Central memory CD8-positive, alpha-beta T cell (primary cell): Measurements from ENCODE around the gene MYO9B.

ENCODE experiments used
- ATAC-seq: fragments of 150-1000 bp; cut with Tn5 transposase; replicated peaks from 2 replicates; pipeline ENCODE4 v1.10.0; 2022; ENCODE audit warnings: mild to moderate bottlenecking, moderate FRiP score, moderate number of reproducible peaks; ENCODE audit not compliant: poor library complexity, severe bottlenecking; ENCODE audit errors: extremely low read depth
- DNase-seq, 2 donors: peaks; one replicate each; pipeline ENCODE4 v3.0.0; 2021; ENCODE audit warnings: low spot score in 2 of 2
- H3K27ac Mint-ChIP-seq: one replicate; pipeline ENCODE4 v1.8.0; 2022; ENCODE audit warnings: low read depth, mild to moderate bottlenecking, moderate library complexity, mixed read lengths
- H3K27me3 Mint-ChIP-seq: one replicate; pipeline ENCODE4 v1.8.0; 2022; ENCODE audit warnings: mixed read lengths
- H3K36me3 Mint-ChIP-seq: one replicate; pipeline ENCODE4 v1.8.0; 2022; ENCODE audit warnings: mild to moderate bottlenecking, moderate library complexity, mixed read lengths; ENCODE audit not compliant: insufficient read depth
- H3K4me1 Mint-ChIP-seq: one replicate; pipeline ENCODE4 v1.8.0; 2022; ENCODE audit warnings: mixed read lengths
- H3K4me3 Mint-ChIP-seq: one replicate; pipeline ENCODE4 v1.8.0; 2022; ENCODE audit warnings: mild to moderate bottlenecking, moderate library complexity, mixed read lengths
- H3K9me3 Mint-ChIP-seq: one replicate; pipeline ENCODE4 v1.8.0; 2022; ENCODE audit warnings: mixed read lengths

MYO9B gene

DNA sequence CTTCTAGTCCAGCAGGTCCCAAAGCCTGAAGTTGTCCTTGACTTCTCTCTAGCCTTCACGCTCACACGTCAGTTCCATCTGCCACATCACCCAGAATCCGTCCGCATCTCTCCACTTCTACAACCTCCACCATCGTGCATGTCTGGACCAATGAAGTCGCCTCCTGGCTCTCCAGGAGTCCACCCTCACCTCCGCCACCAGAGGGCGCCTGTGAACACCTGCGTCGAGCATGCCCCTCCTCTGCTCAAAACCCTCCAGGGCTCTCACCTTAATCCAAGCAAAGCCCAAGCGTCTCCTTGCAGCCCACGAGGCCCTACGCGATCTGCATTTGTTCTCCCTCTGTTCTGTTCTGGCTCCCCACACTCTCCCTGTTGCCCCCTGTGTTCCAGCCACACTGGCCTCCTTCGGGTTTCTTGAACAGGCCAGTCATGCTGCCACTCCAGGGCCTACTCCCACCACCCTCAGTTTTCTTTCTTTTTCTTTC, 185.3 kb downstream of the MYO9B start:
- no peaks in the 10 kb centered on the region for H3K9me3 Mint-ChIP-seq
- DNase-seq = peak; percentile 83 to 88
- no peaks in the 10 kb centered on the region for H3K27me3 Mint-ChIP-seq
- peaks cover 6% of the 10 kb centered on the region for H3K4me1 Mint-ChIP-seq
- peak; percentile 100 for ATAC-seq
- no peaks in the 10 kb centered on the region for H3K36me3 Mint-ChIP-seq
- H3K4me3 Mint-ChIP-seq = no peak overlapping the region
- no peak overlapping the region for H3K27ac Mint-ChIP-seq

DNA sequence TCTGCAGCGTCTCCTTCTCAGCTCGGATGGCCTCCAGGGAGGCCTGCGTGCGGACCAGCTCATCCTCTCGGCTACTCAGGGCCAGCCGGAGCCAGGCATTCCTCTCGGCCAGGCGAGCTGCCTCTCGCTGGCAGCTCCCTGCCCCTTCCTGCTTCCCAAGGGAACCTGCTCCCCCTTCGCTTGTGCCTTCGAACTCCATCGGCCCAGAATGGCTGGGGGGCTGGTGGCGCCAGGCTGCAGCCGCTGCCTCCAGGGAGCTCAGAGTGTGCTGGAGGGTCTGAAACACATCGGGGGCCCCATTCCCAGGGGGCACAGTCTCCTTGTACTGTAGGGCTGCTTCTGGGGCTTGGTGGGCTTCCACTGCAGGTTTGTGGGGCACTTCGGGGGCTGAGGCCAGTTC, 187.0 kb downstream of the MYO9B start:
- Mint-ChIP-seq H3K4me3 (no peak overlapping the region), H3K27me3 (no peaks in the 10 kb centered on the region), H3K9me3 (no peaks in the 10 kb centered on the region), H3K4me1 (peaks cover 13% of the 10 kb centered on the region), H3K27ac (no peak overlapping the region), H3K36me3 (peaks cover 7% of the 10 kb centered on the region)
- ATAC-seq (no peak), DNase-seq (no peak)
